Left lobe of liver (tissue), 2 donors: ENCODE data around the gene BMP3. TPM values are rescaled to one million over a fixed set of nuclear protein-coding genes. Genes with fewer than 3 reads are reported as not detected.

Source experiments
- ATAC-seq: fragments of 200-7000 bp; cut with Tn5 transposase; one replicate; pipeline ENCODE4 v1.9.1; 2020; ENCODE audit warnings: mild to moderate bottlenecking, moderate library complexity
- DNase-seq: peaks from one replicate; pipeline ENCODE4 v3.0.0-alpha.2; 2020; ENCODE audit warnings: low spot score
- total RNA-seq: library from RNA; stranded (reverse); gene quantifications from one replicate; pipeline ENCODE4 v1.2.1, GENCODE V29; 2021
- donor health status: DM: no; HTN: no; CAD: no; lungs with moderate emphysema.
- donor health status: DM: no; HTN: yes; CAD: no.

The BMP3 gene
- total RNA-seq, 1 donor from 2014 or later: not detected

GRCh38 chr4:81095389-81095788 is 64.9 kb downstream of the BMP3 start:
- ATAC-seq (no peak), DNase-seq (no peak)

- DNase-seq (no peak), ATAC-seq (no peak)
Observed at GRCh38 chr4:81096566-81096965, 66.1 kb downstream of the BMP3 start.

- ATAC-seq (no peak), DNase-seq (no peak)
Observed at GRCh38 chr4:81102107-81102506, 71.6 kb downstream of the BMP3 start.

GRCh38 chr4:81106150-81106549 is 75.6 kb downstream of the BMP3 start:
- DNase-seq: no peak
- ATAC-seq: no peak

Other genes starting within 250 kb of the BMP3 start
- not detected for gene PRKG2, start 184.5 kb downstream of the BMP3 start, total RNA-seq